ENCODE measurements around the gene IGF2BP2.

DNA sequence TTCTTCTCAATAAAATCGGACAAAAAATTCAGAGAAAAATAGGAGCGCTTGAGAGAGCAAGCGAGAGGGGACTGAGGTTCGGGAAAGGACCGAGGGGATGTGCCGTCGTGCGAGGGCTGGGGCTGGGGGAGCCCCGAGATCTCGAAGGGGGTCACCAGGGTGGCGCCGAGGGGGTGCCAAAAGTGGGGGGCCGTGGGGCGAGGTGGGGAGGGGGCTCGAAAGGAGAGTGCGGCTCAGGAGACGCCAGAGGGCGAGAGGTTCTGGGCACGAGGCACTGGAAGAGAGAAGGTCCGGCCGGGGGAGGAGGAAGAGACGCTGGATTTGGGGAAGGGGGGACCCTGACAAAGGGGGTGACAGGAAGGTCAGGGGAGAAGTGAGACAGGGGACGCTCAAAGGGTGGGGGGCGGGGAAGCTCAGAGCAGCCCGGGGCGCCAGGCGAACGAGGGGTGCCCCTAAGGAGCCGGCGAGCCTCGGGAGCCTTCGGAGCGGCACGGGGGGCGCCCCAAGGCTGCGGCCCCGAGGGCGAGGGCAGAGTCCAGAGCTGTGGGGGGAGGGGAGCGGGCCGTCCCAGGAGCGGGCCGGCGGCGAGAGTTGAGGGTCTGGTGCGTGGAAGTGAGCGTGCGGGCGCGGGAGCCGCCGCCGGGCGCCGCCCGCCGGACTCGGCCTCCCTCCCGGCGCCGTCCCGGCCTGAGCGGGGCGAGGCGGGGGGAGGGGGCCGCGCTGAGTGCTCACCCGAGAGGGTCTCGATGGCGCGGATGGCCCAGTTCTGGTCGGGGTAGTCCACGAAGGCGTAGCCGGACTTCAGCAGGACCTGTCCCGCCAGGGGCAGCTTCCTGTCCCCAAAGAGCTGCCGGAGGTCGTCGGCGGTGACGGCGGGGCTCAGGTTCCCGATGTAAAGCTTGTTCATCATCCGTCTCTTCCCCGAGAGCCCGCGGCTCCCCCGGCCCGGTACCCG, 514 bp downstream of the IGF2BP2 start:
- TF ChIP-seq, protein P1, sequence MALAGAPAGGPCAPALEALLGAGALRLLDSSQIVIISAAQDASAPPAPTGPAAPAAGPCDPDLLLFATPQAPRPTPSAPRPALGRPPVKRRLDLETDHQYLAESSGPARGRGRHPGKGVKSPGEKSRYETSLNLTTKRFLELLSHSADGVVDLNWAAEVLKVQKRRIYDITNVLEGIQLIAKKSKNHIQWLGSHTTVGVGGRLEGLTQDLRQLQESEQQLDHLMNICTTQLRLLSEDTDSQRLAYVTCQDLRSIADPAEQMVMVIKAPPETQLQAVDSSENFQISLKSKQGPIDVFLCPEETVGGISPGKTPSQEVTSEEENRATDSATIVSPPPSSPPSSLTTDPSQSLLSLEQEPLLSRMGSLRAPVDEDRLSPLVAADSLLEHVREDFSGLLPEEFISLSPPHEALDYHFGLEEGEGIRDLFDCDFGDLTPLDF (CRISPR knock-in tag; IDR thresholded peaks at IDR 0.05), result no peak
- TF ChIP-seq NR2F6 (CRISPR knock-in tag; IDR thresholded peaks at IDR 0.05) (no peak), ZNF12 (CRISPR knock-in tag; IDR thresholded peaks at IDR 0.05) (no peak), ZBTB11 (CRISPR knock-in tag; IDR thresholded peaks at IDR 0.05) (no peak), POLR2AphosphoS5 (IDR thresholded peaks at IDR 0.05; ENCODE audit: control insufficient read depth, insufficient read depth, low read depth, low read length) (no peak), TCF7L2 (IDR thresholded peaks at IDR 0.05; ENCODE audit: low read depth, low read length) (no peak)
